Raji (cell line): ENCODE data around the gene MSANTD7.

ENCODE experiments used
- POLR2A ChIP-seq: IDR thresholded peaks from 2 replicates; pipeline ENCODE4 v1.6.1; 2011; ENCODE audit warnings: low read depth, low read length, control low read depth; ENCODE audit not compliant: insufficient read depth

MSANTD7 gene

GRCh38 chr10:14822879-14823755 lies 15.0 kb upstream of the MSANTD7 start:
- no peak for TF ChIP-seq POLR2A

GRCh38 chr10:14823966-14824365 lies 14.1 kb upstream of the MSANTD7 start:
- no peak for TF ChIP-seq POLR2A

- TF ChIP-seq POLR2A: no peak
These were observed 11.9 kb upstream of the MSANTD7 start for GRCh38 chr10:14826076-14826829.

- TF ChIP-seq POLR2A: no peak
These were observed 5.0 kb upstream of the MSANTD7 start for GRCh38 chr10:14833106-14833505.

GRCh38 chr10:14836208-14836607 lies 1.9 kb upstream of the MSANTD7 start:
- no peak for TF ChIP-seq POLR2A

- no peak for TF ChIP-seq POLR2A
These were observed 926 bp upstream of the MSANTD7 start for GRCh38 chr10:14837003-14837756.

GRCh38 chr10:14838582-14839304 lies 637 bp downstream of the MSANTD7 start:
- TF ChIP-seq POLR2A: no peak

GRCh38 chr10:14839305-14839695 lies 1.2 kb downstream of the MSANTD7 start:
- no peak for TF ChIP-seq POLR2A

GRCh38 chr10:14840178-14840577 lies 2.1 kb downstream of the MSANTD7 start:
- TF ChIP-seq POLR2A: no peak

GRCh38 chr10:14843327-14843988 lies 5.4 kb downstream of the MSANTD7 start:
- no peak for TF ChIP-seq POLR2A

GRCh38 chr10:14844948-14845347 lies 6.8 kb downstream of the MSANTD7 start:
- no peak for TF ChIP-seq POLR2A

GRCh38 chr10:14852236-14852635 lies 14.1 kb downstream of the MSANTD7 start:
- no peak for TF ChIP-seq POLR2A

- TF ChIP-seq POLR2A: no peak
These were observed 17.3 kb downstream of the MSANTD7 start for GRCh38 chr10:14855453-14855852.

- TF ChIP-seq POLR2A: no peak
These were observed 20.3 kb downstream of the MSANTD7 start for GRCh38 chr10:14858338-14858960.

- TF ChIP-seq POLR2A: no peak
These were observed 20.9 kb downstream of the MSANTD7 start for GRCh38 chr10:14859043-14859442.
